ENCODE measurements around the gene SPNS2. TPM values are rescaled to one million over a fixed set of nuclear protein-coding genes. Genes with fewer than 3 reads are reported as not detected.

Gene SPNS2
- total and polyA plus RNA-seq, 4 donors: 4.0 to 9.0 (median 5.2) TPM

- TF ChIP-seq, protein P1, sequence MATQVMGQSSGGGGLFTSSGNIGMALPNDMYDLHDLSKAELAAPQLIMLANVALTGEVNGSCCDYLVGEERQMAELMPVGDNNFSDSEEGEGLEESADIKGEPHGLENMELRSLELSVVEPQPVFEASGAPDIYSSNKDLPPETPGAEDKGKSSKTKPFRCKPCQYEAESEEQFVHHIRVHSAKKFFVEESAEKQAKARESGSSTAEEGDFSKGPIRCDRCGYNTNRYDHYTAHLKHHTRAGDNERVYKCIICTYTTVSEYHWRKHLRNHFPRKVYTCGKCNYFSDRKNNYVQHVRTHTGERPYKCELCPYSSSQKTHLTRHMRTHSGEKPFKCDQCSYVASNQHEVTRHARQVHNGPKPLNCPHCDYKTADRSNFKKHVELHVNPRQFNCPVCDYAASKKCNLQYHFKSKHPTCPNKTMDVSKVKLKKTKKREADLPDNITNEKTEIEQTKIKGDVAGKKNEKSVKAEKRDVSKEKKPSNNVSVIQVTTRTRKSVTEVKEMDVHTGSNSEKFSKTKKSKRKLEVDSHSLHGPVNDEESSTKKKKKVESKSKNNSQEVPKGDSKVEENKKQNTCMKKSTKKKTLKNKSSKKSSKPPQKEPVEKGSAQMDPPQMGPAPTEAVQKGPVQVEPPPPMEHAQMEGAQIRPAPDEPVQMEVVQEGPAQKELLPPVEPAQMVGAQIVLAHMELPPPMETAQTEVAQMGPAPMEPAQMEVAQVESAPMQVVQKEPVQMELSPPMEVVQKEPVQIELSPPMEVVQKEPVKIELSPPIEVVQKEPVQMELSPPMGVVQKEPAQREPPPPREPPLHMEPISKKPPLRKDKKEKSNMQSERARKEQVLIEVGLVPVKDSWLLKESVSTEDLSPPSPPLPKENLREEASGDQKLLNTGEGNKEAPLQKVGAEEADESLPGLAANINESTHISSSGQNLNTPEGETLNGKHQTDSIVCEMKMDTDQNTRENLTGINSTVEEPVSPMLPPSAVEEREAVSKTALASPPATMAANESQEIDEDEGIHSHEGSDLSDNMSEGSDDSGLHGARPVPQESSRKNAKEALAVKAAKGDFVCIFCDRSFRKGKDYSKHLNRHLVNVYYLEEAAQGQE (IDR thresholded peaks at IDR 0.05): no peak
- TF ChIP-seq TAF1 (conservative IDR thresholded peaks at IDR 0.05) (no peak), HNF4A (conservative IDR thresholded peaks at IDR 0.05) (no peak), FOXA2 (IDR thresholded peaks at IDR 0.05) (no peak), EGR1 (IDR thresholded peaks at IDR 0.05; ENCODE audit: low read depth in 2 of 2) (no peak), GABPA (IDR thresholded peaks at IDR 0.05 in 1 of 2, conservative IDR thresholded peaks at IDR 0.05 in 1 of 2) (no peak), HNF4G (IDR thresholded peaks at IDR 0.05) (no peak), NR2F2 (IDR thresholded peaks at IDR 0.05) (no peak), RXRA (IDR thresholded peaks at IDR 0.05) (no peak), FOXA1 (IDR thresholded peaks at IDR 0.05) (no peak), YY1 (IDR thresholded peaks at IDR 0.05) (no peak)
- TF ChIP-seq, protein P2, sequence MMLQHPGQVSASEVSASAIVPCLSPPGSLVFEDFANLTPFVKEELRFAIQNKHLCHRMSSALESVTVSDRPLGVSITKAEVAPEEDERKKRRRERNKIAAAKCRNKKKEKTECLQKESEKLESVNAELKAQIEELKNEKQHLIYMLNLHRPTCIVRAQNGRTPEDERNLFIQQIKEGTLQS (IDR thresholded peaks at IDR 0.05): no peak
Measured at GRCh38 chr17:4545217-4545951, 46.7 kb downstream of the SPNS2 start (continued).

DNA sequence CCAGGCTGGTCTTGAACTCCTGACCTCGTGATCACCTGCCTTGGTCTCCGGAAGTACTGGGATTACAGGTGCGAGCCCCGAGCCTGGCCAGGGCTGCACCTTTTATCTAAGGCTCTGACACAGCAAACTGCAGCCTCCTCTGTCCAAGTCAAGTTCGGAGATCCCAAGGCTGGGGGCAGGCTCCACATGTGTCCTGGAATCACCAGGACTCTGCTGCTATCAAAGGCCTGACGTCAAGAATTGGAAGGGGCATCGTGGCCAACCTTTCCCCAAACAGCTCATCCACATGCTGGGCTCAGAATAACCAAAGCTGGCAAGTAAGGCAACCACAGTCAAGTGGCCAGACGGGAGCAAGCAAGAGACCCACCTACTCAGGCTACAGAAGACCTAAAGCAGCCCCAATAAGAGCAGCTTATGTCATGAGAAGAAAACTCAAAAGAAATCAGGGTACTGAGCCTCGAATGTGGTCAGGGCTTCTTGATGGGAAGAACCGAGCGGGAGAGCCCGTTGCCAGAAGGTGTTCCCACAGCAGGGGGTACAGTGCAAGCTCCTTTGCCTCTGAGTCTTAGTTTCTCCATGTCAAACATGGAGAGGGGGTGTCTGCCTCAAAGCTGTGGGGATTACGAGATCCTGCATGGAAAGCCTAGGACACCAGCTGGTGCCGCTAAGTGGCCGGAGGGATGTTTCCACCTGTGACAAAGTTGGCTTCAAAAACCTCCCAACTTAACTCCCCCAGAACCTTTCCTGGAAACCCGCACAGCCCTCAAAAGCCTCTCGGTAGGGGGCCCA, 48.6 kb downstream of the SPNS2 start:
- Histone ChIP-seq H3K4me1 (ENCODE audit: control insufficient read depth in 4 of 4, insufficient read depth in 4 of 4, low read length in 3 of 4) (no peaks in the 10 kb centered on the region), H3K9me3 (ENCODE audit: control insufficient read depth in 4 of 4, low read length in 3 of 4) (no peaks in the 10 kb centered on the region), H3K4me3 (ENCODE audit: low read depth in 1 of 3, low read length in 3 of 3) (no peak overlapping the region), H3K36me3 (ENCODE audit: control insufficient read depth in 4 of 4, insufficient read depth in 3 of 4, low read depth in 1 of 4, low read length in 3 of 4) (peaks cover 19 to 77% (median 38%) of the 10 kb centered on the region in 4 donors), H3K9ac (ENCODE audit: low read depth in 1 of 2, low read length in 2 of 2) (no peak overlapping the region), H3K27ac (ENCODE audit: low read depth in 1 of 2, low read length in 2 of 2) (no peak overlapping the region), H3K27me3 (ENCODE audit: control insufficient read depth in 4 of 4, insufficient read depth in 4 of 4, low read length in 3 of 4) (no peaks in the 10 kb centered on the region)
- WGBS: 94% methylated on average over 17 of the region's 17 CpGs
- DNase-seq (ENCODE audit: low spot score): no peak
- TF ChIP-seq YY1 (IDR thresholded peaks at IDR 0.05) (no peak), ZBTB33 (IDR thresholded peaks at IDR 0.05) (no peak), CTCF (IDR thresholded peaks at IDR 0.05; ENCODE audit: low read depth, low read length, missing input control) (no peak), RAD21 (IDR thresholded peaks at IDR 0.05) (no peak), JUND (IDR thresholded peaks at IDR 0.05) (no peak), HNF4G (IDR thresholded peaks at IDR 0.05) (no peak), HNF4A (conservative IDR thresholded peaks at IDR 0.05) (no peak), TAF1 (conservative IDR thresholded peaks at IDR 0.05) (no peak), NR2F2 (IDR thresholded peaks at IDR 0.05) (no peak), EGR1 (IDR thresholded peaks at IDR 0.05; ENCODE audit: low read depth in 2 of 2) (no peak), SP1 (IDR thresholded peaks at IDR 0.05) (no peak), GABPA (IDR thresholded peaks at IDR 0.05 in 1 of 2, conservative IDR thresholded peaks at IDR 0.05 in 1 of 2) (no peak), FOXA2 (IDR thresholded peaks at IDR 0.05) (no peak)
- TF ChIP-seq, protein P1 (IDR thresholded peaks at IDR 0.05): no peak
- TF ChIP-seq, protein P3, sequence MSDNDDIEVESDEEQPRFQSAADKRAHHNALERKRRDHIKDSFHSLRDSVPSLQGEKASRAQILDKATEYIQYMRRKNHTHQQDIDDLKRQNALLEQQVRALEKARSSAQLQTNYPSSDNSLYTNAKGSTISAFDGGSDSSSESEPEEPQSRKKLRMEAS (IDR thresholded peaks at IDR 0.05): no peak
- TF ChIP-seq, protein P2 (IDR thresholded peaks at IDR 0.05): no peak

Measured in liver (tissue), 9 donors.